ENCODE results near the gene CXorf51A. TPM values are rescaled to one million over a fixed set of nuclear protein-coding genes. Genes with fewer than 3 reads are reported as not detected.

Gene CXorf51A
- not detected in 2 replicates for total RNA-seq

GRCh38 chrX:146814644-146815043 is at the start of gene CXorf51A:
TSS of gene CXorf51A (minus strand) at chrX:146814744. CDS start at chrX:146814723, 21 bp downstream.

GRCh38 chrX:146809471-146809870 is 5.1 kb downstream of the CXorf51A start, which contains the start of gene CXorf51B:
TSS of gene CXorf51B (plus strand) at chrX:146809771. CDS start at chrX:146809792, 21 bp downstream.

Other genes with a start within 250 kb of the CXorf51A start
- gene CXorf51B, start 5.0 kb downstream of the CXorf51A start, total RNA-seq = not detected in 2 replicates